DOHH2 (cell line): ENCODE data around the gene TUT4.

Experiments
- CTCF ChIP-seq: fragments of 200-600 bp; sonication (generic); IDR thresholded peaks from one replicate; pipeline ENCODE4 v1.5.1; 2014; ENCODE audit warnings: antibody characterized with exemption, mild to moderate bottlenecking, low read depth, low read length; ENCODE audit not compliant: poor library complexity, severe bottlenecking
- EZH2phosphoT487 ChIP-seq: fragments of 200-600 bp; sonication (generic); IDR thresholded peaks from 2 replicates; pipeline ENCODE4 v1.6.1; 2017; ENCODE audit warnings: borderline replicate concordance, mild to moderate bottlenecking, antibody characterized with exemption, low read length, moderate library complexity, mixed read lengths

GRCh38 chr1:52469108-52469507 is 83.8 kb downstream of the TUT4 start:
- no peak for TF ChIP-seq CTCF
- TF ChIP-seq EZH2phosphoT487, result no peak
